Embryonic facial prominence (tissue), 1 donor: ENCODE data around the gene CAD.

ENCODE experiments used
- DNase-seq: peaks from one replicate; pipeline ENCODE4 v3.0.0-alpha.2; 2016; ENCODE audit errors: extremely low spot score

Gene CAD

DNA sequence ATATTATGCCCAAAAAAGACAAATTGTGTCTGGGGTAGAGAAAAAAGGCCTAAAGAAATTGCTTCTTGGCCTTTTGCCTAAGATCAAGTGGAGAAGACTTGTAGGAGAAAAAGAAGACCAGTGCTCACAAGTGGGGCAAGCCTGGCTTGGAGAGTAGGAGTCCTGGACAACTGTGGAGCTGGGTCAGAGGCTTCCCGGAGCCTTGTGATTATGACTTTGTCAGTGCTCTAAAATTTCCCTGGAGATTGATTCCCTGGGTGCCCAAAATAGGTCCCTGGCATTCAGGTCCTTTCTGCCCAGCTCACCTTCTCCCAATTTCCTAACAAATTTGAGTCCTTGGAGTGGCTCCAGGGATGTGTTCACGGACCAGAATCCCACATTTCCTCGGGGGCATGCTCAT is 64.3 kb downstream of the CAD start:
- DNase-seq = no peak

GRCh38 chr2:27281855-27282559 is 64.8 kb downstream of the CAD start, which contains the start of gene TRIM54:
Gene TRIM54 (plus strand): TSS chr2:27282429. CDS start chr2:27282732, 303 bp downstream.
- DNase-seq = no peak

DNA sequence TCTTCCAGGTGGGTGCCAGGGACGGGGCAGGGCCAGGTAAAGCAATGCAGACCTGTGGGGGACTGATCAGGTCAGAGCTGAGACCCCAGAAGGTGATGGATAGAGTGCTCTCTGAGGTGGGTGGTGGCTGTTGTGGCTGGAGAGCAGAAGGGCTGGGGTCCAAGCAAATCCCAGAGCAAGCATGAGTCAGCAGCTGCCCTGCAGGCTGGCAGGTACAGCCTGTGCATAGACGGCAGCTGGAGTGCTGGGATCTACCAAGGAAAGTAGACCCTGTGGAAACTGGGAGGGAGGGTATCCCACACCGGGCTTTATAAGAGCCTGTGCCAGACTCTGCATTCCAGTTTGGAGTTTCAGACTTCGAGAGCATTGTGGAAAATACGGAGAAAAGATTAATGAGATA is 65.7 kb downstream of the CAD start:
- no peak for DNase-seq

DNA sequence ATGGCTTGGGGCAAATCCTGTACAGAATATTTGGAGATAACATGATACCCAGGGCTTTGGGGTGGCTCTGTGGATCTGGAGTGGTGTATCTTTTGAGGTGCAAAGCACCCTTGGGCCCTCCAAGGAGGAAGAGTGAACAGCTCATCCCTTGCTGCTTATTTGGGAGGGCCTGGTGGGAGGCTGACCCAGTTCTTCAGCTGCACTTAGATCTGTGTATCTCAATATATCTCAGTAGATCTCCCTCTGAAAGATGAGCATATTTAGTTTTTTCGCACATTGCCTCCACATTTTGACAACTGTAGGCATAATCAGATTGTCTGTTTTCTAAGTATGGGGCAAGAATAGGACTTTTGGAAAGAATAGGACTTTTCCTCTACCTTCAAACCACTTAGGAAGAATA is 67.8 kb downstream of the CAD start:
- DNase-seq = no peak

GRCh38 chr2:27285481-27285880 is 68.3 kb downstream of the CAD start:
- no peak for DNase-seq

- no peak for DNase-seq
Measured at GRCh38 chr2:27288610-27289009, 71.4 kb downstream of the CAD start.

DNA sequence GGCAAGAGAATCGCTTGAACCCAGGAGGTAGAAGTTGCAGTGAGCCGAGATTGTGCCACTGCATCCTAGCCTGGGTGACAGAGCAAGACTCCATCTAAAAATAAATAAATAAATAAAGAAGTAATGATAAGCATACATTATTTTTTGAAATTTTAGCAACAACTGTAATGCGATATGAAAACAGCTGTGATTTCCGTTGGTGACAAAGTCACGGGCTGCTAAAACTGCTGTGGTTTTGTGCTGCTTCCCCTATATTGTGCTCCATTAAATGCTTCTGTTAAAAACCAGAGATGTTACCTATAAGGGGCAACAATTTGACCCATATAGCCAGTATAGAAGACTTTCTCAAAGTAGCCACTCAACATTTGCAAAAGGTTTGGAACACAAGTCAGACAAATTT is 73.4 kb downstream of the CAD start:
- no peak for DNase-seq

- no peak for DNase-seq
Measured at GRCh38 chr2:27291865-27292264, 74.7 kb downstream of the CAD start.
